Heart left ventricle (tissue), 13 donors: ENCODE data around the gene NDUFS1.

ENCODE experiments used
- CTCF ChIP-seq, 12 donors: fragments of 200-600 bp; sonication (generic) in 4 of 12; IDR thresholded peaks; one replicate each; pipeline versions ENCODE4 v1.5.0 to v1.8.0; 2018 to 2022; ENCODE audit warnings: antibody characterized with exemption in 12 of 12, mild to moderate bottlenecking in 5 of 12
- POLR2A ChIP-seq, 2 donors: fragments of 450-650 bp; IDR thresholded peaks; one replicate each; pipeline ENCODE4 v1.6.1; 2017; ENCODE audit warnings: antibody characterized with exemption in 2 of 2, mild to moderate bottlenecking in 2 of 2, moderate library complexity in 2 of 2
- donor health status: ischemic (EF 13 %, LVEDD 7.1; RV severe dilation, severe dysfunction).
- donor health status: DM: no; HTN: yes; CAD: no.
- donor health status: DM: no; HTN: no; CAD: no.
- donor health status: ischemic (EF 25% LVEDD 6.9; RV normal size, moderate dysfunction).
- donor health status: ischemic (EF 25% LVEDD 5.7; RV mildly dilated, moderate dysfunction).
- donor health status: ischemic (EF 35%, LVEDD 5.7; RV mildly dilated, moderate dysfunction).
- donor health status: nonischemic (EF 11% LVEDD 7.7; RV severe dilation, severe dysfunction).
- donor health status: DM: yes; HTN: yes; CAD: no.
- donor health status: PGD.
- donor health status: ischemic (EF 29% LVEDD 5.4; RV normal size, mild dysfunction).
- donor health status: nonischemic (EF 23%, LVEDD 6.1; RV moderate dilation, normal function).

DNA sequence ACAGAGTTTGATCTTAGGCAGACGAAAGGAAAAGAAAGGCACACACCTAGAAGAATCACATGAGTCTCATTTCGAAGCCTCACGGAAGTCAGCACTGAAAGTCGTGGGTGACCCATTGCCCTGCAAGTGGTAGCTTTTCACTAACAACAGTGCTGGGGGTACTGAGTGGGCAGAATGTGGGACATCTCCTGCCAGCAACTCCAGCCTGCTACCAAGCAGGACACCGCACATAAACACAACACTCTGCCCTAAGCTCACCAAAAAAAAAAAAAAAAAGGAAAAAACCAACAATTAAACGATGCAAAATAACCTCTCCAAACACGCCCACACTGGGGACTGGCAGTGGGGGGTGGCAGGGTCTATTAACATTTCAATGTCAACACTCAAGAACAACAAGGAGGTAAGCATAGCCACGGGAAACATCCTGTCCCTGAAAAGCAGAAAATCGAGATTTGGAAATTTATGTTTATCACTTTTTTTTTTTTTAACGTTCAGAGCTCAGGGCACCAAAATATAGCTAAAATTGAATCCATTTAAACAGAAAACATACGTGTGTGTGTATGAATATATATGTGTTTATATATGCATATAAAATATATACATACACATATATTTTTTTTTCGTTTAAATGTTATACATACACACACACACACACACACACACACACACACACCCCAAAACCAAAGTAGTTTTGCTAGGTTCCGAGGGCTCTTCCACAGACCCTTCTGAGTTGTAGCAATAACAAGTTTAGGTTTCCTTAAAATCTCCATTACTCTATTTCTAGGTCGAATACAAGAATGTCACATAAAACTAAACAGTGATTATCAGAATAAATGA, 75.4 kb downstream of the NDUFS1 start:
- TF ChIP-seq CTCF (IDR thresholded peaks at IDR 0.05) (no peak), POLR2A (IDR thresholded peaks at IDR 0.05) (no peak)
